Activated T-helper 17 cell treated with anti-CD3 and anti-CD28 coated beads, Interleukin-2, amount 50 U/mL, for 72 hours (primary cell): Measurements from ENCODE around the gene ADAD1. TPM values are rescaled to one million over a fixed set of nuclear protein-coding genes. Genes with fewer than 3 reads are reported as not detected.
"Not testable (repeated sequence)": the region's sequence is repeated elsewhere in the genome, so short reads cannot be mapped to it uniquely, and the experiment has no call there.

Experiments
- ATAC-seq: fragments of 150-1000 bp; cut with Tn5 transposase; replicated peaks from 2 replicates; pipeline ENCODE4 v1.10.0; 2021; ENCODE audit warnings: mild to moderate bottlenecking, moderate library complexity
- H3K27ac Mint-ChIP-seq: one replicate; pipeline ENCODE4 v1.8.0; 2022; ENCODE audit warnings: mixed read lengths
- H3K27me3 Mint-ChIP-seq: one replicate; pipeline ENCODE4 v1.8.0; 2022; ENCODE audit warnings: mixed read lengths
- H3K36me3 Mint-ChIP-seq: one replicate; pipeline ENCODE4 v1.8.0; 2022; ENCODE audit warnings: low read depth, mild to moderate bottlenecking, mixed read lengths
- H3K4me1 Mint-ChIP-seq: one replicate; pipeline ENCODE4 v1.8.0; 2022; ENCODE audit warnings: mixed read lengths
- H3K4me3 Mint-ChIP-seq: one replicate; pipeline ENCODE4 v1.8.0; 2022; ENCODE audit warnings: mild to moderate bottlenecking, mixed read lengths
- H3K9me3 Mint-ChIP-seq: one replicate; pipeline ENCODE4 v1.8.0; 2022; ENCODE audit warnings: mixed read lengths
- total RNA-seq, 2 donors: library from RNA; stranded (reverse); gene quantifications; one replicate each; pipeline ENCODE4 v1.2.3, GENCODE V29; 2022

The ADAD1 gene
- not detected for total RNA-seq

- Mint-ChIP-seq H3K4me3 (no peak within 1 kb of the TSS), H3K9me3 (no peaks in the 10 kb centered on the region), H3K36me3 (no peaks in the 10 kb centered on the region), H3K27ac (no peak within 1 kb of the TSS), H3K27me3 (no peaks in the 10 kb centered on the region), H3K4me1 (no peaks in the 10 kb centered on the region)
- no peak for ATAC-seq
Observed at GRCh38 chr4:122378711-122379110, at the start of gene ADAD1. TSS of gene ADAD1 (plus strand) at chr4:122379011. CDS start at chr4:122380070, 1,059 bp downstream.

- Mint-ChIP-seq H3K36me3 (peaks cover 75% of the 10 kb centered on the region), H3K4me1 (no peaks in the 10 kb centered on the region), H3K9me3 (no peaks in the 10 kb centered on the region), H3K4me3 (no peak overlapping the region), H3K27ac (peak overlapping the region; percentile 62), H3K27me3 (no peaks in the 10 kb centered on the region)
- peak; percentile 21 for ATAC-seq
Observed at GRCh38 chr4:122329876-122330565, 48.8 kb upstream of the ADAD1 start.

GRCh38 chr4:122331195-122331594 lies 47.6 kb upstream of the ADAD1 start:
- Mint-ChIP-seq H3K4me3 (no peak overlapping the region), H3K27me3 (no peaks in the 10 kb centered on the region), H3K36me3 (peaks cover 80% of the 10 kb centered on the region), H3K27ac (no peak overlapping the region), H3K4me1 (no peaks in the 10 kb centered on the region), H3K9me3 (no peaks in the 10 kb centered on the region)
- ATAC-seq, result no peak

- Mint-ChIP-seq H3K4me3 (no peak overlapping the region), H3K4me1 (no peaks in the 10 kb centered on the region), H3K36me3 (peaks cover 79% of the 10 kb centered on the region), H3K27me3 (no peaks in the 10 kb centered on the region), H3K27ac (no peak overlapping the region), H3K9me3 (no peaks in the 10 kb centered on the region)
- no peak for ATAC-seq
Observed at GRCh38 chr4:122334828-122335227, 44.0 kb upstream of the ADAD1 start.

GRCh38 chr4:122341886-122342285 lies 36.9 kb upstream of the ADAD1 start:
- Mint-ChIP-seq H3K27me3 (no peaks in the 10 kb centered on the region), H3K4me3 (no peak overlapping the region)

GRCh38 chr4:122346036-122346435 lies 32.8 kb upstream of the ADAD1 start:
- H3K9me3 Mint-ChIP-seq, result no peaks in the 10 kb centered on the region
- peaks cover 5% of the 10 kb centered on the region for H3K4me1 Mint-ChIP-seq
- ATAC-seq, result no peak
- H3K27me3 Mint-ChIP-seq, result no peaks in the 10 kb centered on the region
- no peak overlapping the region for H3K27ac Mint-ChIP-seq
- H3K4me3 Mint-ChIP-seq, result no peak overlapping the region
- H3K36me3 Mint-ChIP-seq, result peaks cover 84% of the 10 kb centered on the region

More at GRCh38 chr4:122341886-122342285, 36.9 kb upstream of the ADAD1 start:
- H3K4me1 Mint-ChIP-seq, result peaks cover 5% of the 10 kb centered on the region
- no peaks in the 10 kb centered on the region for H3K9me3 Mint-ChIP-seq
- no peak for ATAC-seq
- peaks cover 75% of the 10 kb centered on the region for H3K36me3 Mint-ChIP-seq
- no peak overlapping the region for H3K27ac Mint-ChIP-seq

- H3K27me3 Mint-ChIP-seq, result no peaks in the 10 kb centered on the region
- peaks cover 5% of the 10 kb centered on the region for H3K4me1 Mint-ChIP-seq
- ATAC-seq, result no peak
- H3K36me3 Mint-ChIP-seq, result peaks cover 89% of the 10 kb centered on the region
- H3K4me3 Mint-ChIP-seq, result no peak overlapping the region
- H3K9me3 Mint-ChIP-seq, result no peaks in the 10 kb centered on the region
- H3K27ac Mint-ChIP-seq, result no peak overlapping the region
Observed at GRCh38 chr4:122346503-122346902, 32.3 kb upstream of the ADAD1 start.

GRCh38 chr4:122356317-122356808 lies 22.4 kb upstream of the ADAD1 start:
- Mint-ChIP-seq H3K27me3 (no peaks in the 10 kb centered on the region), H3K9me3 (no peaks in the 10 kb centered on the region), H3K4me3 (no peak overlapping the region), H3K4me1 (no peaks in the 10 kb centered on the region), H3K36me3 (peaks cover 93% of the 10 kb centered on the region), H3K27ac (no peak overlapping the region)
- ATAC-seq, result no peak

GRCh38 chr4:122360754-122361153 lies 18.1 kb upstream of the ADAD1 start:
- Mint-ChIP-seq H3K27me3 (no peaks in the 10 kb centered on the region), H3K36me3 (peaks cover 75% of the 10 kb centered on the region), H3K4me1 (peaks cover under 1% of the 10 kb centered on the region), H3K27ac (no peak overlapping the region), H3K4me3 (no peak overlapping the region), H3K9me3 (peaks cover under 1% of the 10 kb centered on the region)
- no peak for ATAC-seq

- Mint-ChIP-seq H3K27me3 (no peaks in the 10 kb centered on the region), H3K36me3 (peaks cover 34% of the 10 kb centered on the region), H3K4me3 (no peak overlapping the region), H3K9me3 (peaks cover 25% of the 10 kb centered on the region), H3K27ac (no peak overlapping the region), H3K4me1 (peaks cover 5% of the 10 kb centered on the region)
- ATAC-seq, result no peak
Observed at GRCh38 chr4:122364700-122365404, 14.0 kb upstream of the ADAD1 start.

GRCh38 chr4:122368786-122369185 lies 10.0 kb upstream of the ADAD1 start:
- not testable (repeated sequence) for H3K4me1 Mint-ChIP-seq, H3K4me3 Mint-ChIP-seq, H3K27me3 Mint-ChIP-seq, ATAC-seq, H3K36me3 Mint-ChIP-seq, H3K27ac Mint-ChIP-seq
- peaks cover 30% of the 10 kb centered on the region for H3K9me3 Mint-ChIP-seq

- no peaks in the 10 kb centered on the region for H3K27me3 Mint-ChIP-seq
- no peak overlapping the region for H3K4me3 Mint-ChIP-seq
- H3K27ac Mint-ChIP-seq, result no peak overlapping the region
- ATAC-seq, result no peak
- peaks cover 4% of the 10 kb centered on the region for H3K9me3 Mint-ChIP-seq
- H3K36me3 Mint-ChIP-seq, result no peaks in the 10 kb centered on the region
- H3K4me1 Mint-ChIP-seq, result no peaks in the 10 kb centered on the region
Observed at GRCh38 chr4:122377352-122377751, 1.5 kb upstream of the ADAD1 start.

- Mint-ChIP-seq H3K4me3 (no peak overlapping the region), H3K4me1 (no peaks in the 10 kb centered on the region), H3K27ac (no peak overlapping the region), H3K9me3 (no peaks in the 10 kb centered on the region), H3K27me3 (no peaks in the 10 kb centered on the region), H3K36me3 (no peaks in the 10 kb centered on the region)
- ATAC-seq, result no peak
Observed at GRCh38 chr4:122379239-122379638, 428 bp downstream of the ADAD1 start.

GRCh38 chr4:122383341-122383740 lies 4.5 kb downstream of the ADAD1 start:
- no peaks in the 10 kb centered on the region for H3K27me3 Mint-ChIP-seq
- H3K9me3 Mint-ChIP-seq, result peaks cover 6% of the 10 kb centered on the region
- H3K4me3 Mint-ChIP-seq, result no peak overlapping the region
- no peak overlapping the region for H3K27ac Mint-ChIP-seq
- no peaks in the 10 kb centered on the region for H3K36me3 Mint-ChIP-seq
- ATAC-seq, result no peak
- H3K4me1 Mint-ChIP-seq, result no peaks in the 10 kb centered on the region

GRCh38 chr4:122384245-122384644 lies 5.4 kb downstream of the ADAD1 start:
- no peaks in the 10 kb centered on the region for H3K36me3 Mint-ChIP-seq
- no peak for ATAC-seq
- no peak overlapping the region for H3K27ac Mint-ChIP-seq
- no peak overlapping the region for H3K4me3 Mint-ChIP-seq
- H3K9me3 Mint-ChIP-seq, result peaks cover 15% of the 10 kb centered on the region
- H3K27me3 Mint-ChIP-seq, result no peaks in the 10 kb centered on the region
- H3K4me1 Mint-ChIP-seq, result no peaks in the 10 kb centered on the region
